Effector memory CD4-positive, alpha-beta T cell (primary cell): ENCODE data around the gene TRRAP.

ENCODE experiments used
- DNase-seq, 3 donors: peaks; one replicate each; pipeline ENCODE4 v3.0.0-alpha.2; 2020
- H3K27ac ChIP-seq: 2 replicates; pipeline ENCODE4 v1.7.0; 2013; ENCODE audit warnings: mild to moderate bottlenecking, low read length, moderate library complexity; ENCODE audit not compliant: insufficient read depth, poor library complexity, severe bottlenecking
- H3K27me3 ChIP-seq: replicated peaks from 2 replicates; pipeline ENCODE4 v1.7.0; 2013; ENCODE audit warnings: mild to moderate bottlenecking, low read length; ENCODE audit not compliant: insufficient read depth, control insufficient read depth, poor library complexity, severe bottlenecking
- H3K36me3 ChIP-seq: 2 replicates; pipeline ENCODE4 v1.7.0; 2013; ENCODE audit warnings: mild to moderate bottlenecking, low read length, moderate library complexity; ENCODE audit not compliant: control insufficient read depth, insufficient read depth
- H3K4me1 ChIP-seq: 2 replicates; pipeline ENCODE4 v1.7.0; 2013; ENCODE audit warnings: low read length, mild to moderate bottlenecking; ENCODE audit not compliant: control insufficient read depth, insufficient read depth, poor library complexity, severe bottlenecking
- H3K4me3 ChIP-seq: 2 replicates; pipeline ENCODE4 v1.7.0; 2013; ENCODE audit warnings: low read length, low read depth, mild to moderate bottlenecking; ENCODE audit not compliant: insufficient read depth, poor library complexity, severe bottlenecking
- H3K9me3 ChIP-seq: 2 replicates; pipeline ENCODE4 v1.7.0; 2013; ENCODE audit warnings: mild to moderate bottlenecking, low read length, moderate library complexity; ENCODE audit not compliant: control insufficient read depth

TRRAP gene

GRCh38 chr7:98887038-98887437, 8.7 kb downstream of the TRRAP start:
- no peaks in the 10 kb centered on the region for H3K4me1 ChIP-seq
- H3K27me3 ChIP-seq: no peaks in the 10 kb centered on the region
- H3K36me3 ChIP-seq: peaks cover 48% of the 10 kb centered on the region
- H3K9me3 ChIP-seq: no peaks in the 10 kb centered on the region
- H3K4me3 ChIP-seq: no peak overlapping the region
- no peak overlapping the region for H3K27ac ChIP-seq
- DNase-seq: no peak

- DNase-seq: no peak
- Histone ChIP-seq H3K4me1 (no peaks in the 10 kb centered on the region), H3K9me3 (no peaks in the 10 kb centered on the region), H3K27me3 (no peaks in the 10 kb centered on the region), H3K36me3 (peaks cover 68% of the 10 kb centered on the region), H3K27ac (no peak overlapping the region), H3K4me3 (no peak overlapping the region)
These were observed 14.3 kb downstream of the TRRAP start for GRCh38 chr7:98892609-98893008.

GRCh38 chr7:98899816-98900215, 21.5 kb downstream of the TRRAP start:
- DNase-seq: no peak
- Histone ChIP-seq H3K4me3 (no peak overlapping the region), H3K4me1 (no peaks in the 10 kb centered on the region), H3K27ac (no peak overlapping the region), H3K36me3 (peaks cover 83% of the 10 kb centered on the region), H3K9me3 (no peaks in the 10 kb centered on the region), H3K27me3 (no peaks in the 10 kb centered on the region)

- Histone ChIP-seq H3K36me3 (peaks cover 84% of the 10 kb centered on the region), H3K4me1 (no peaks in the 10 kb centered on the region), H3K9me3 (no peaks in the 10 kb centered on the region), H3K4me3 (no peak overlapping the region), H3K27me3 (no peaks in the 10 kb centered on the region), H3K27ac (no peak overlapping the region)
- DNase-seq: no peak
These were observed 22.5 kb downstream of the TRRAP start for GRCh38 chr7:98900815-98901214.

- H3K9me3 ChIP-seq: no peaks in the 10 kb centered on the region
- no peaks in the 10 kb centered on the region for H3K4me1 ChIP-seq
- H3K36me3 ChIP-seq: peaks cover 72% of the 10 kb centered on the region
- H3K27me3 ChIP-seq: no peaks in the 10 kb centered on the region
- no peak overlapping the region for H3K4me3 ChIP-seq
- no peak for DNase-seq
- no peak overlapping the region for H3K27ac ChIP-seq
These were observed 24.2 kb downstream of the TRRAP start for GRCh38 chr7:98902523-98902922.

GRCh38 chr7:98903246-98903645, 24.9 kb downstream of the TRRAP start:
- H3K9me3 ChIP-seq: no peaks in the 10 kb centered on the region
- H3K4me3 ChIP-seq: no peak overlapping the region
- no peak for DNase-seq
- no peaks in the 10 kb centered on the region for H3K4me1 ChIP-seq
- H3K27ac ChIP-seq: no peak overlapping the region
- H3K27me3 ChIP-seq: no peaks in the 10 kb centered on the region
- peaks cover 72% of the 10 kb centered on the region for H3K36me3 ChIP-seq

GRCh38 chr7:98907570-98907969, 29.2 kb downstream of the TRRAP start:
- Histone ChIP-seq H3K4me1 (no peaks in the 10 kb centered on the region), H3K27me3 (no peaks in the 10 kb centered on the region), H3K36me3 (peaks cover 73% of the 10 kb centered on the region), H3K27ac (no peak overlapping the region), H3K9me3 (no peaks in the 10 kb centered on the region), H3K4me3 (no peak overlapping the region)
- DNase-seq: no peak

- no peak overlapping the region for H3K27ac ChIP-seq
- no peak for DNase-seq
- H3K27me3 ChIP-seq: no peaks in the 10 kb centered on the region
- no peak overlapping the region for H3K4me3 ChIP-seq
- no peaks in the 10 kb centered on the region for H3K9me3 ChIP-seq
- peaks cover 77% of the 10 kb centered on the region for H3K36me3 ChIP-seq
- no peaks in the 10 kb centered on the region for H3K4me1 ChIP-seq
These were observed 30.3 kb downstream of the TRRAP start for GRCh38 chr7:98908585-98908984.

- H3K27me3 ChIP-seq: no peaks in the 10 kb centered on the region
- no peak overlapping the region for H3K27ac ChIP-seq
- no peak for DNase-seq
- H3K4me1 ChIP-seq: no peaks in the 10 kb centered on the region
- no peaks in the 10 kb centered on the region for H3K9me3 ChIP-seq
- no peak overlapping the region for H3K4me3 ChIP-seq
- H3K36me3 ChIP-seq: peaks cover 71% of the 10 kb centered on the region
These were observed 31.2 kb downstream of the TRRAP start for GRCh38 chr7:98909487-98909886.

GRCh38 chr7:98910427-98910826, 32.1 kb downstream of the TRRAP start:
- no peaks in the 10 kb centered on the region for H3K9me3 ChIP-seq
- no peak overlapping the region for H3K27ac ChIP-seq
- no peaks in the 10 kb centered on the region for H3K27me3 ChIP-seq
- H3K4me1 ChIP-seq: no peaks in the 10 kb centered on the region
- no peak overlapping the region for H3K4me3 ChIP-seq
- peaks cover 67% of the 10 kb centered on the region for H3K36me3 ChIP-seq
- DNase-seq: no peak

GRCh38 chr7:98911916-98912315, 33.6 kb downstream of the TRRAP start:
- no peak overlapping the region for H3K4me3 ChIP-seq
- peaks cover 77% of the 10 kb centered on the region for H3K36me3 ChIP-seq
- no peak overlapping the region for H3K27ac ChIP-seq
- no peak for DNase-seq
- no peaks in the 10 kb centered on the region for H3K4me1 ChIP-seq
- no peaks in the 10 kb centered on the region for H3K9me3 ChIP-seq
- no peaks in the 10 kb centered on the region for H3K27me3 ChIP-seq
